ENCODE measurements around the gene ASPSCR1. TPM values are rescaled to one million over a fixed set of nuclear protein-coding genes. Genes with fewer than 3 reads are reported as not detected.
A peak's percentile ranks its signal among the peaks of the same experiment; 100 is the strongest.

ASPSCR1 gene
- total and polyA plus RNA-seq, 2 of the 13 experiments (the other 11 are each of a cell fraction or from before 2014, with no cell fraction given), result 274 to 314 TPM

- TF ChIP-seq SKI (IDR thresholded peaks at IDR 0.05; ENCODE audit: partially characterized antibody) (no peak), HMGXB4 (CRISPR knock-in tag; IDR thresholded peaks at IDR 0.05; ENCODE audit: borderline replicate concordance in 1 of 2, low read depth in 1 of 2) (peak in 1 of 2 experiments; percentile 7; a peak in 1 of 4 replicates), ZBTB20 (CRISPR knock-in tag; IDR thresholded peaks at IDR 0.05; ENCODE audit: borderline replicate concordance, low read depth) (no peak), ZNF615 (CRISPR knock-in tag; IDR thresholded peaks at IDR 0.05; ENCODE audit: borderline replicate concordance) (no peak), CHCHD3 (CRISPR knock-in tag; IDR thresholded peaks at IDR 0.05) (no peak), KLF16 (CRISPR knock-in tag; IDR thresholded peaks at IDR 0.05) (no peak; a peak in 2 of 4 replicates), PLSCR1 (CRISPR knock-in tag; IDR thresholded peaks at IDR 0.05; ENCODE audit: borderline replicate concordance) (no peak), ZFP36 (IDR thresholded peaks at IDR 0.05; ENCODE audit: borderline replicate concordance, low read depth, low read length, partially characterized antibody) (no peak), ZFP62 (CRISPR knock-in tag; IDR thresholded peaks at IDR 0.05) (no peak), ZNF678 (CRISPR knock-in tag; IDR thresholded peaks at IDR 0.05) (no peak), ZSCAN21 (CRISPR knock-in tag; IDR thresholded peaks at IDR 0.05; ENCODE audit: borderline replicate concordance) (no peak), NFYC (CRISPR knock-in tag; IDR thresholded peaks at IDR 0.05) (peak; percentile 93), GTF2F1 (IDR thresholded peaks at IDR 0.05; ENCODE audit: low read length) (no peak), SP4 (CRISPR knock-in tag; IDR thresholded peaks at IDR 0.05) (peak; percentile 99), CBX2 (IDR thresholded peaks at IDR 0.05; ENCODE audit: low read depth, low read length) (no peak), CBX2 (CRISPR knock-in tag; IDR thresholded peaks at IDR 0.05; ENCODE audit: low read depth) (no peak), EZH2 (conservative IDR thresholded peaks at IDR 0.05; ENCODE audit: low read depth, low read length) (no peak), ZKSCAN1 (IDR thresholded peaks at IDR 0.05; ENCODE audit: low read length) (no peak), ZNF878 (CRISPR knock-in tag; IDR thresholded peaks at IDR 0.05) (no peak), TOPORS (CRISPR knock-in tag; IDR thresholded peaks at IDR 0.05) (no peak), NR2C2 (CRISPR knock-in tag; IDR thresholded peaks at IDR 0.05; ENCODE audit: borderline replicate concordance) (peak; percentile 62), TBX3 (IDR thresholded peaks at IDR 0.05; ENCODE audit: borderline replicate concordance) (no peak), CEBPG (CRISPR knock-in tag; IDR thresholded peaks at IDR 0.05) (0 out of 2 replicates have a peak, but pooled peaks have one; percentile 5), PRMT3 (CRISPR knock-in tag; IDR thresholded peaks at IDR 0.05; ENCODE audit: borderline replicate concordance, low read depth) (no peak), NR1H2 (CRISPR knock-in tag; IDR thresholded peaks at IDR 0.05; ENCODE audit: borderline replicate concordance, low read depth) (no peak), ZFP82 (CRISPR knock-in tag; IDR thresholded peaks at IDR 0.05; ENCODE audit: borderline replicate concordance) (no peak), ZNF280D (CRISPR knock-in tag; IDR thresholded peaks at IDR 0.05) (no peak)
Measured at GRCh38 chr17:82022981-82023446, 45.6 kb downstream of the ASPSCR1 start, which contains the start of gene LRRC45 (continued).
